Brain microvascular endothelial cell (primary cell): ENCODE data around the gene FOXN1.

Experiments used
- DNase-seq: peaks from one replicate; pipeline ENCODE4 v3.0.0-alpha.2; 2020
- H3K27ac ChIP-seq: fragments of 250-450 bp; sonication (Bioruptor Pico); 2 replicates; pipeline ENCODE4 v1.5.1; 2020; ENCODE audit warnings: mild to moderate bottlenecking, moderate library complexity
- H3K27me3 ChIP-seq: fragments of 250-450 bp; sonication (Bioruptor Pico); replicated peaks from 2 replicates; pipeline ENCODE4 v1.5.1; 2020; ENCODE audit warnings: mild to moderate bottlenecking
- H3K36me3 ChIP-seq: fragments of 250-450 bp; sonication (Bioruptor Pico); replicated peaks from 2 replicates; pipeline ENCODE4 v1.5.1; 2020; ENCODE audit warnings: mild to moderate bottlenecking
- H3K4me3 ChIP-seq: 2 replicates; pipeline ENCODE4 v1.5.1; 2011; ENCODE audit warnings: low read depth, mild to moderate bottlenecking, control low read depth, low read length, moderate library complexity
- CTCF ChIP-seq: IDR thresholded peaks from 2 replicates; pipeline ENCODE4 v1.5.1; 2011; ENCODE audit warnings: low read depth, mild to moderate bottlenecking, moderate library complexity, low read length, control low read depth, inconsistent platforms; ENCODE audit errors: missing control alignments
- in situ Hi-C: cut with HindIII; loops from 2 replicates; pipeline ENCODE4 v1.10.0; 2017; ENCODE audit warnings: low sequenced_read_pairs, low pct_ligation_motif_present

The FOXN1 gene

GRCh38 chr17:28579526-28579925 lies 73.4 kb downstream of the FOXN1 start:
- no peaks in the 10 kb centered on the region for H3K27me3 ChIP-seq
- no peak for TF ChIP-seq CTCF
- no peak overlapping the region for H3K4me3 ChIP-seq
- H3K36me3 ChIP-seq = peaks cover 24% of the 10 kb centered on the region
- in situ Hi-C loops = no loop called here
- no peak for DNase-seq
- no peak overlapping the region for H3K27ac ChIP-seq

- Histone ChIP-seq H3K36me3 (peaks cover 32% of the 10 kb centered on the region), H3K27ac (no peak overlapping the region), H3K4me3 (no peak overlapping the region), H3K27me3 (no peaks in the 10 kb centered on the region)
- TF ChIP-seq CTCF = no peak
- DNase-seq = no peak
- in situ Hi-C loops = no loop called here
Measured at GRCh38 chr17:28580959-28581358, 74.8 kb downstream of the FOXN1 start.

- in situ Hi-C loops = no loop called here
Measured at GRCh38 chr17:28582513-28582912, 76.4 kb downstream of the FOXN1 start.

GRCh38 chr17:28584434-28584833 lies 78.3 kb downstream of the FOXN1 start:
- in situ Hi-C loops = no loop called here
- no peak for TF ChIP-seq CTCF
- DNase-seq = no peak
- Histone ChIP-seq H3K27me3 (no peaks in the 10 kb centered on the region), H3K27ac (no peak overlapping the region), H3K4me3 (no peak overlapping the region), H3K36me3 (peaks cover 24% of the 10 kb centered on the region)

More at GRCh38 chr17:28582513-28582912, 76.4 kb downstream of the FOXN1 start:
- Histone ChIP-seq H3K27ac (no peak overlapping the region), H3K27me3 (no peaks in the 10 kb centered on the region), H3K36me3 (peaks cover 32% of the 10 kb centered on the region), H3K4me3 (no peak overlapping the region)
- DNase-seq = no peak
- no peak for TF ChIP-seq CTCF

GRCh38 chr17:28585851-28586250 lies 79.7 kb downstream of the FOXN1 start:
- no peaks in the 10 kb centered on the region for H3K27me3 ChIP-seq
- in situ Hi-C loops = no loop called here
- H3K36me3 ChIP-seq = peaks cover 24% of the 10 kb centered on the region
- H3K4me3 ChIP-seq = no peak overlapping the region
- no peak for DNase-seq
- no peak overlapping the region for H3K27ac ChIP-seq
- TF ChIP-seq CTCF = no peak
